Endothelial cell (in vitro differentiated cells): Measurements from ENCODE around the gene SCAI. TPM values are rescaled to one million over a fixed set of nuclear protein-coding genes. Genes with fewer than 3 reads are reported as not detected.
"Not testable (repeated sequence)": the region's sequence is repeated elsewhere in the genome, so short reads cannot be mapped to it uniquely, and the experiment has no call there.

Experiments
- DNase-seq: peaks from one replicate; pipeline ENCODE4 v3.0.0; 2021; ENCODE audit warnings: low spot score
- H3K27ac Mint-ChIP-seq: one replicate; pipeline ENCODE4 v1.8.0; 2021; ENCODE audit warnings: mixed read lengths, inconsistent platforms; ENCODE audit not compliant: unreplicated experiment
- H3K27me3 Mint-ChIP-seq: one replicate; pipeline ENCODE4 v1.8.0; 2021; ENCODE audit warnings: mild to moderate bottlenecking, moderate library complexity, mixed read lengths, inconsistent platforms; ENCODE audit not compliant: unreplicated experiment
- H3K36me3 Mint-ChIP-seq: one replicate; pipeline ENCODE4 v1.8.0; 2021; ENCODE audit warnings: mild to moderate bottlenecking, low read depth, mixed read lengths, inconsistent platforms; ENCODE audit not compliant: unreplicated experiment
- H3K4me1 Mint-ChIP-seq: one replicate; pipeline ENCODE4 v1.8.0; 2021; ENCODE audit warnings: mild to moderate bottlenecking, mixed read lengths, inconsistent platforms; ENCODE audit not compliant: unreplicated experiment
- H3K4me3 Mint-ChIP-seq: one replicate; pipeline ENCODE4 v1.8.0; 2021; ENCODE audit warnings: mild to moderate bottlenecking, mixed read lengths, inconsistent platforms; ENCODE audit not compliant: unreplicated experiment
- H3K9me3 Mint-ChIP-seq: one replicate; pipeline ENCODE4 v1.8.0; 2021; ENCODE audit warnings: mixed read lengths, inconsistent platforms; ENCODE audit not compliant: unreplicated experiment
- total RNA-seq: library from RNA; stranded (reverse); fragmentation: NEBNext Ultra II Directional; extraction: Animal tissue kit (Norgen Biotek cat#: 25700); gene quantifications from one replicate; pipeline ENCODE4 v1.2.1, GENCODE V29; 2021; ENCODE audit not compliant: unreplicated experiment
- TF ChIP-seq, protein P1 (sequence below): fragments of 200-600 bp; sonication (generic); IDR thresholded peaks from one replicate; pipeline ENCODE4 v1.5.0; 2021; ENCODE audit warnings: antibody characterized with exemption; ENCODE audit not compliant: unreplicated experiment

The SCAI gene
- total RNA-seq, 1 donor from 2014 or later, result 12.3 TPM

DNA sequence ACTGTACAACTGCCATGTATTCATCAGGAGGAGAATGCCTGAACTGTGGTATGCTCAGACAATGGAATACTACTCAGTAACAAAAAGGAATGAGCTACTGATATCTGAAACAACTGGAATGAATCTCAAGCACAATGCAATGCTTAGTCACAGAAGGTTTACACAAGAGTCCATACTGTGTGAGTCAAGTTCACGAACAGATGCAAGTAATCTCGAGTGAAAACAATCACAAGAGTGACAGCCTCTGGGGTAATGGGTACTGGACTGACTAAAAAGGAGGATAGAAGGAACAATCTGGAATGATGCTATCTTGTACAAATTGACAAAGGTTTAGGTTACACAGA lies 182.9 kb downstream of the SCAI start:
- no peak overlapping the region for H3K4me3 Mint-ChIP-seq
- DNase-seq, result no peak
- H3K27ac Mint-ChIP-seq, result no peak overlapping the region
- H3K4me1 Mint-ChIP-seq, result peaks cover 7% of the 10 kb centered on the region
- H3K27me3 Mint-ChIP-seq, result no peaks in the 10 kb centered on the region
- no peaks in the 10 kb centered on the region for H3K9me3 Mint-ChIP-seq
- TF ChIP-seq, protein P1, sequence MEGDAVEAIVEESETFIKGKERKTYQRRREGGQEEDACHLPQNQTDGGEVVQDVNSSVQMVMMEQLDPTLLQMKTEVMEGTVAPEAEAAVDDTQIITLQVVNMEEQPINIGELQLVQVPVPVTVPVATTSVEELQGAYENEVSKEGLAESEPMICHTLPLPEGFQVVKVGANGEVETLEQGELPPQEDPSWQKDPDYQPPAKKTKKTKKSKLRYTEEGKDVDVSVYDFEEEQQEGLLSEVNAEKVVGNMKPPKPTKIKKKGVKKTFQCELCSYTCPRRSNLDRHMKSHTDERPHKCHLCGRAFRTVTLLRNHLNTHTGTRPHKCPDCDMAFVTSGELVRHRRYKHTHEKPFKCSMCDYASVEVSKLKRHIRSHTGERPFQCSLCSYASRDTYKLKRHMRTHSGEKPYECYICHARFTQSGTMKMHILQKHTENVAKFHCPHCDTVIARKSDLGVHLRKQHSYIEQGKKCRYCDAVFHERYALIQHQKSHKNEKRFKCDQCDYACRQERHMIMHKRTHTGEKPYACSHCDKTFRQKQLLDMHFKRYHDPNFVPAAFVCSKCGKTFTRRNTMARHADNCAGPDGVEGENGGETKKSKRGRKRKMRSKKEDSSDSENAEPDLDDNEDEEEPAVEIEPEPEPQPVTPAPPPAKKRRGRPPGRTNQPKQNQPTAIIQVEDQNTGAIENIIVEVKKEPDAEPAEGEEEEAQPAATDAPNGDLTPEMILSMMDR, result no peak
- no peaks in the 10 kb centered on the region for H3K36me3 Mint-ChIP-seq

DNA sequence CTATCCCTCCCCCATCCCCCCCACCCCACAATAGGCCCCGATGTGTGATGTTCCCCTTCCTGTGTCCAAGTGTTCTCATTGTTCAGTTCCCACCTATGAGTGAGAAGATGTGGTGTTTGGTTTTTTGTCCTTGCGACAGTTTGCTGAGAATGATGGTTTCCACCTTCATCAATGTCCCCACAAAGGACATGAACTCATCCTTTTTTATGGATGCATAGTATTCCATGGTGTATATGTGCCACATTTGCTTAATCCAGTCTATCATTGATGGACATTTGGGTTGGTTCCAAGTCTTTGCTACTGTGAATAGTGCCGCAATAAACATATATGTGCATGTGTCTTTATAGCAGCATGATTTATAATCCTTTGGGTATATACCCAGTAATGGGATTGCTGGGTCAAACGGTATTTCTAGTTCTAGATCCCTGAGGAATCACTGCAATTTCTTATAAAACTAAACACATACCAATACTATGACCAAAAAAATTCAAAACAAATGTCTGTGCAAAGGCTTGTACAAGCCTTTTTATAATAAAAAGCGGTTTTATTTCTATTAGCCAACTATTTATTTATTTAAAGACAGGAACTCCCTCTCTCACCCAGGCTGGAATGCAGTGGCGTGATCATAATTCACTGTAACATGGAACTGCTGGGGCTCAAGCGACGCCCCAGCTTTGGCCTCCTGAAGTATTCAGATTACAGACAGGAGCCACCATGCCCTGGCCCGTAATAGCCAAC lies 183.5 kb downstream of the SCAI start:
- H3K27ac Mint-ChIP-seq, DNase-seq, H3K4me3 Mint-ChIP-seq: not testable (repeated sequence)

DNA sequence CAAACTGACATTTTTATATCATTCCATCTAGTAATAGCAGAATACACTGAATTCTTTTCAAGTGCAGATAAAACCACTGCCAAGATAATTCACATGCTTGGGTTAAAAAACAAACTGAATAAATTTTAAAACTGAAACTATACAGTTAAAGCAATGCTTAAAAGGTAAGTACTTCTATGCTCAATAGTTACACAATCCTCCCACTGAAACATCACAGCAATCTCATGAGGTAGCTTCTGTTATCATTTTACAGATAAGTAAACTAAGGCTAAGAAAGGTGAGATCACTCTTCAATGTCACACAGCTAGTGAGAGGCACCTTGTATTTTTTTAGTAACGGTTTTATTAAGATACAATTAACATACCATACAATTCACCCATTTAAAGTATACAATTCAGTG lies 189.1 kb downstream of the SCAI start:
- Mint-ChIP-seq H3K36me3 (no peaks in the 10 kb centered on the region), H3K4me3 (no peak overlapping the region), H3K27ac (no peak overlapping the region), H3K27me3 (no peaks in the 10 kb centered on the region), H3K4me1 (no peaks in the 10 kb centered on the region), H3K9me3 (no peaks in the 10 kb centered on the region)
- no peak for DNase-seq
- TF ChIP-seq, protein P1, result no peak

More for the DNA sequence above, 183.5 kb downstream of the SCAI start:
- not testable (repeated sequence) for H3K27me3 Mint-ChIP-seq, H3K4me1 Mint-ChIP-seq, H3K9me3 Mint-ChIP-seq, H3K36me3 Mint-ChIP-seq

DNA sequence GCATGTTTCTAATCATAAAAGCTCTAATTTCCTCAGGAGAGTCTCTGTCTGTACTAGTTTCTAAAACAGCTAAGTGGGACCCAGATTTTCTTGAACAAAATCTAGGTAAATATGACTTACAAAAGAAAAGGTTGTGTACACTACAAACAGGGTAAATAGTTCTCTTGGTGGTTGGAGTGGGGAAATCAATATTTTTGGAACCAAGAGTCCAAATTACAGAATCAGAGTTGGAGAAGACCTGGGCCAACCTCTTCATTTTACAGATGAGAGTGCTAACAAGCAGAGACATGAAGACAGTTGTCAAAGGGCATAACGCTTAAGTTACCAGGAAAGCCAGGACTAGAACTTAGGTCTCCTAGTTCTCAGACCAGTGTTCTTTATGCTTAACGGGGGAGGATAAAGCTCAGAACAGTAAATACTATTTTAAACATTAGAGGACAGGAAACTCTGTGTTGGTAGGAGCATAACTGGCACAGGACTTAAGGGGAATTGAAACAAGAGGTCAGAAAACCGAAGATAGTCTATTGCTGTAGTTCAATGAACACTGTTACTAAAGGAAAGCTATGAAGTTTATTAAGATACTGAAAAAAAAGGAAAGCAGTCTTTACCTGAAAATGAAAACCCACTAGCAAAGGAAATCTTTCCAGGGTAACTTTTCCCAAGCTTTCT lies 193.1 kb downstream of the SCAI start:
- Mint-ChIP-seq H3K4me3 (no peak overlapping the region), H3K9me3 (no peaks in the 10 kb centered on the region), H3K27ac (no peak overlapping the region), H3K4me1 (no peaks in the 10 kb centered on the region), H3K27me3 (no peaks in the 10 kb centered on the region), H3K36me3 (no peaks in the 10 kb centered on the region)
- TF ChIP-seq, protein P1, result no peak
- no peak for DNase-seq

DNA sequence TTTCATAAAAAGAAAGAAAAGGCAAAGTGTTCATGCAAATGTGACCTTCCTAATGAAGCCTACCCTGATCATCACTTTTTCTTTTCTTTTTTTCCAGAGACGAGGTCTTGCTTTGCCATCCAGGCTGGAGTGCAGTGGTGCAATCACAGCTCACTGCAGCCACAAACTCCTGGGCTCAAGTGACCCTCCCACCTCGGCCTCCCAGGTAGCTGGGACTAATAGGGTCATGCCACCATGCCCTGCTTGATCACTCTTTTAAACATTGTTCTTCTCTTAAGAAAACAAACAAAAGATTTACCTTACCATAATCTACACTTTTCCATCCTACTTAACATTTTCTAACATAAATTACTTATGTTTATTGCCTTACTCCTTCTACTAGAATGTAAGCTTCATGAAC lies 193.9 kb downstream of the SCAI start:
- TF ChIP-seq, protein P1, result no peak
- H3K36me3 Mint-ChIP-seq, result no peaks in the 10 kb centered on the region
- no peaks in the 10 kb centered on the region for H3K27me3 Mint-ChIP-seq
- no peaks in the 10 kb centered on the region for H3K4me1 Mint-ChIP-seq
- no peak for DNase-seq
- H3K27ac Mint-ChIP-seq, result no peak overlapping the region
- H3K4me3 Mint-ChIP-seq, result no peak overlapping the region
- no peaks in the 10 kb centered on the region for H3K9me3 Mint-ChIP-seq
